IMR-90 (cell line): ENCODE measurements around the gene ITFG1. TPM values are rescaled to one million over a fixed set of nuclear protein-coding genes. Genes with fewer than 3 reads are reported as not detected.

ENCODE experiments used
- ATAC-seq: fragments of 200-7000 bp; cut with Tn5 transposase; 2 replicates; pipeline ENCODE4 v1.9.1; 2020; ENCODE audit warnings: low read depth, mild to moderate bottlenecking, moderate library complexity
- BruUV-seq: library from RNA; stranded (reverse); fragments of 400-500 nt; replicated peaks from 2 replicates; lab custom pipeline; 2021; lab: Mats Ljungman, UMichigan
- CTCF ChIA-PET: fragments of 300-600 bp; formaldehyde crosslinking; extraction: SDS; loops from one replicate; lab custom pipeline; 2021; ENCODE audit warnings: antibody characterized with exemption; lab: Yijun Ruan, JAX
- POLR2A ChIA-PET: fragments of 300-600 bp; sonication (Branson Sonifier 250); formaldehyde crosslinking; loops from one replicate; lab custom pipeline; 2022; ENCODE audit warnings: antibody characterized with exemption; ENCODE audit not compliant: unreplicated experiment; lab: Charles Lee
- DNase-seq: peaks from one replicate; pipeline ENCODE4 v3.0.0; 2013
- H2AFZ ChIP-seq: replicated peaks from 2 replicates; pipeline ENCODE3; 2013; ENCODE audit warnings: low read length, mild to moderate bottlenecking; ENCODE audit not compliant: poor library complexity
- H2AK5ac ChIP-seq: 2 replicates; pipeline ENCODE4 v1.6.1; 2013; ENCODE audit warnings: low read depth, low read length, inconsistent platforms
- H2AK9ac ChIP-seq: replicated peaks from 2 replicates; pipeline ENCODE3; 2013; ENCODE audit warnings: mild to moderate bottlenecking, low read depth, low read length, moderate library complexity; ENCODE audit not compliant: poor library complexity
- H2BK120ac ChIP-seq: 2 replicates; pipeline ENCODE4 v1.6.1; 2013; ENCODE audit warnings: low read depth, low read length, inconsistent platforms
- H2BK15ac ChIP-seq: 3 replicates; pipeline ENCODE4 v1.6.1; 2013; ENCODE audit warnings: low read depth, low read length, inconsistent platforms
- H2BK20ac ChIP-seq: 2 replicates; pipeline ENCODE4 v1.6.1; 2013; ENCODE audit warnings: low read depth, mild to moderate bottlenecking, inconsistent platforms, low read length, moderate library complexity
- H2BK5ac ChIP-seq: 2 replicates; pipeline ENCODE4 v1.6.1; 2013; ENCODE audit warnings: mild to moderate bottlenecking, low read depth, low read length, inconsistent platforms; ENCODE audit not compliant: poor library complexity, severe bottlenecking
- H3K14ac ChIP-seq: replicated peaks from 2 replicates; pipeline ENCODE4 v1.6.1; 2013; ENCODE audit warnings: low read depth, low read length, inconsistent platforms
- H3K18ac ChIP-seq: 2 replicates; pipeline ENCODE4 v1.6.1; 2013; ENCODE audit warnings: low read depth, low read length, control low read depth
- H3K23ac ChIP-seq: 2 replicates; pipeline ENCODE4 v1.6.1; 2013; ENCODE audit warnings: low read depth, low read length, inconsistent platforms
- H3K27ac ChIP-seq: 2 replicates; pipeline ENCODE4 v1.5.1; 2013; ENCODE audit warnings: mild to moderate bottlenecking, control low read depth, low read length; ENCODE audit not compliant: insufficient read depth
- H3K27me3 ChIP-seq: 2 replicates; pipeline ENCODE4 v1.6.1; 2013; ENCODE audit warnings: low read length; ENCODE audit not compliant: control insufficient read depth, insufficient read depth
- H3K36me3 ChIP-seq: 2 replicates; pipeline ENCODE4 v1.6.1; 2013; ENCODE audit warnings: low read length, mixed read lengths; ENCODE audit not compliant: control insufficient read depth, insufficient read depth
- H3K4ac ChIP-seq: 2 replicates; pipeline ENCODE4 v1.6.1; 2013; ENCODE audit warnings: low read depth, low read length, inconsistent platforms
- H3K4me1 ChIP-seq: 2 replicates; pipeline ENCODE4 v1.6.1; 2013; ENCODE audit warnings: low read length, mixed read lengths; ENCODE audit not compliant: control insufficient read depth, insufficient read depth
- H3K4me2 ChIP-seq: 2 replicates; pipeline ENCODE4 v1.6.1; 2013; ENCODE audit warnings: low read depth, mild to moderate bottlenecking, control low read depth, low read length, moderate library complexity
- H3K4me3 ChIP-seq: 2 replicates; pipeline ENCODE4 v1.5.1; 2013; ENCODE audit warnings: low read depth, mild to moderate bottlenecking, control low read depth, low read length, moderate library complexity; ENCODE audit not compliant: insufficient read depth
- H3K56ac ChIP-seq: 2 replicates; pipeline ENCODE4 v1.6.1; 2013; ENCODE audit warnings: low read length, inconsistent platforms; ENCODE audit not compliant: insufficient read depth; ENCODE audit errors: extremely low read depth
- H3K79me1 ChIP-seq, 2 experiments: 2 replicates each; pipeline ENCODE4 v1.6.1; 2013; ENCODE audit warnings: low read length in 2 of 2, inconsistent platforms in 1 of 2, low read depth in 1 of 2
- H3K9ac ChIP-seq: 2 replicates; pipeline ENCODE4 v1.6.1; 2013; ENCODE audit warnings: low read depth, low read length, control low read depth
- H3K9me1 ChIP-seq: 2 replicates; pipeline ENCODE4 v1.6.1; 2013; ENCODE audit warnings: low read length, inconsistent platforms; ENCODE audit not compliant: insufficient read depth
- H3K9me3 ChIP-seq: 2 replicates; pipeline ENCODE4 v1.6.1; 2013; ENCODE audit warnings: low read length; ENCODE audit not compliant: control insufficient read depth, insufficient read depth
- H4K20me1 ChIP-seq: 2 replicates; pipeline ENCODE4 v1.6.1; 2013; ENCODE audit warnings: low read length, inconsistent platforms; ENCODE audit not compliant: insufficient read depth
- H4K5ac ChIP-seq: 2 replicates; pipeline ENCODE4 v1.6.1; 2013; ENCODE audit warnings: mild to moderate bottlenecking, low read depth, low read length, control low read depth
- H4K8ac ChIP-seq, 2 experiments: 2 replicates each; pipeline ENCODE4 v1.6.1; 2013; ENCODE audit warnings: low read depth in 2 of 2, low read length in 2 of 2, control low read depth in 1 of 2, inconsistent platforms in 1 of 2
- H4K91ac ChIP-seq: 2 replicates; pipeline ENCODE4 v1.6.1; 2013; ENCODE audit warnings: low read depth, low read length, inconsistent platforms; ENCODE audit not compliant: insufficient read depth
- BHLHE40 ChIP-seq: fragments of 150-350 bp; IDR thresholded peaks from 2 replicates; pipeline ENCODE4 v1.6.1; 2016; ENCODE audit warnings: mild to moderate bottlenecking, low read depth, low read length
- CEBPB ChIP-seq: IDR thresholded peaks from 2 replicates; pipeline ENCODE4 v1.6.1; 2012; ENCODE audit warnings: low read depth, low read length, improper control_type of control experiment
- MAFK ChIP-seq: IDR thresholded peaks from 2 replicates; pipeline ENCODE4 v1.6.1; 2012; ENCODE audit warnings: low read depth, low read length, improper control_type of control experiment
- MAZ ChIP-seq: IDR thresholded peaks from 2 replicates; pipeline ENCODE4 v1.6.1; 2012; ENCODE audit warnings: low read depth, mild to moderate bottlenecking, low read length, improper control_type of control experiment, moderate library complexity, borderline replicate concordance
- NFE2L2 ChIP-seq: fragments of 150-350 bp; IDR thresholded peaks from 2 replicates; pipeline ENCODE4 v1.6.1; 2016; ENCODE audit warnings: low read depth, mild to moderate bottlenecking, low read length
- RFX5 ChIP-seq: IDR thresholded peaks from 2 replicates; pipeline ENCODE4 v1.8.0; 2012; ENCODE audit warnings: low read depth, mild to moderate bottlenecking, low read length, moderate library complexity
- dilution Hi-C: fragments of 300-500 bp; cut with HindIII; formaldehyde crosslinking; loops from one replicate; pipeline ENCODE4 v1.14.3; 2018; ENCODE audit warnings: low sequenced_read_pairs; ENCODE audit not compliant: unreplicated experiment
- in situ Hi-C: fragments of 300-500 bp; cut with MboI; formaldehyde crosslinking; loops from 3 replicates; pipeline ENCODE4 v1.14.3; 2019; ENCODE audit warnings: low sequenced_read_pairs, inconsistent platforms, mixed read lengths
- intact Hi-C: fragments of 100-400 bp; cut with micrococcal nuclease; formaldehyde crosslinking; loops from 2 replicates; pipeline ENCODE4 v1.10.0; 2022
- polyA plus RNA-seq, 3 experiments: library from polyadenylated mRNA; depleted of rRNA; stranded (reverse); fragments of >200 nt; gene quantifications; 2 replicates each; pipeline ENCODE4 v1.2.3, GENCODE V29; 2012; ENCODE audit warnings: low replicate concordance in 1 of 3
- total RNA-seq: library from RNA; depleted of rRNA; stranded (reverse); fragments of >200 nt; gene quantifications from 2 replicates; pipeline ENCODE4 v1.2.3, GENCODE V29; 2012

ITFG1 gene
- total and polyA plus RNA-seq, 2 of the 4 experiments (the other 2 are of a cell fraction) = 54.3 to 60.4 TPM

GRCh38 chr16:47158992-47159391, 301.9 kb downstream of the ITFG1 start:
- no peak overlapping the region for H3K56ac ChIP-seq
- no peak overlapping the region for H3K14ac ChIP-seq
- no peak overlapping the region for H3K18ac ChIP-seq
- H2BK20ac ChIP-seq = no peak overlapping the region
- no peaks in the 10 kb centered on the region for H3K27me3 ChIP-seq
- in situ Hi-C loops = loop anchor here (25.0 kb wide), 1 partner anchor 503 kb away; no protein-coding TSS in a partner anchor
- H3K4ac ChIP-seq = no peak overlapping the region
- no peak overlapping the region for H2AFZ ChIP-seq
- H4K8ac ChIP-seq = no peak overlapping the region
- no peak overlapping the region for H4K91ac ChIP-seq
- H2AK5ac ChIP-seq = no peak overlapping the region
- no peak overlapping the region for H3K9ac ChIP-seq
- POLR2A ChIA-PET = no interaction called here
- H4K20me1 ChIP-seq = no peaks in the 10 kb centered on the region
- no peak overlapping the region for H4K5ac ChIP-seq
- H3K23ac ChIP-seq = no peak overlapping the region
- H3K9me3 ChIP-seq = no peaks in the 10 kb centered on the region
- intact Hi-C loops = no loop called here
- no peaks in the 10 kb centered on the region for H3K9me1 ChIP-seq
- no TSS peak for BruUV-seq
- no peak overlapping the region for H2BK120ac ChIP-seq
- H3K4me3 ChIP-seq = no peak overlapping the region
- no peak for TF ChIP-seq MAZ
- peak; percentile 79 for TF ChIP-seq MAFK
- TF ChIP-seq NFE2L2 = no peak
- TF ChIP-seq BHLHE40 = no peak
- TF ChIP-seq CEBPB = no peak
- no peak for TF ChIP-seq RFX5
- no peaks in the 10 kb centered on the region for H3K4me1 ChIP-seq
- no peak overlapping the region for H3K4me2 ChIP-seq
- no peak for ATAC-seq
- no peaks in the 10 kb centered on the region for H3K36me3 ChIP-seq
- dilution Hi-C loops = no loop called here
- DNase-seq = no peak
- no peak overlapping the region for H2AK9ac ChIP-seq
- CTCF ChIA-PET = no interaction called here
- no peaks in the 10 kb centered on the region for H3K79me1 ChIP-seq
- H2BK15ac ChIP-seq = no peak overlapping the region
- no peak overlapping the region for H3K27ac ChIP-seq
- no peak overlapping the region for H2BK5ac ChIP-seq
